Measurements from ENCODE around the gene RPS6KC1. TPM values are rescaled to one million over a fixed set of nuclear protein-coding genes. Genes with fewer than 3 reads are reported as not detected.
"Not testable (repeated sequence)": the region's sequence is repeated elsewhere in the genome, so short reads cannot be mapped to it uniquely, and the experiment has no call there.

RPS6KC1 gene
- total RNA-seq, 1 donor from 2014 or later: 13.0 TPM

DNA sequence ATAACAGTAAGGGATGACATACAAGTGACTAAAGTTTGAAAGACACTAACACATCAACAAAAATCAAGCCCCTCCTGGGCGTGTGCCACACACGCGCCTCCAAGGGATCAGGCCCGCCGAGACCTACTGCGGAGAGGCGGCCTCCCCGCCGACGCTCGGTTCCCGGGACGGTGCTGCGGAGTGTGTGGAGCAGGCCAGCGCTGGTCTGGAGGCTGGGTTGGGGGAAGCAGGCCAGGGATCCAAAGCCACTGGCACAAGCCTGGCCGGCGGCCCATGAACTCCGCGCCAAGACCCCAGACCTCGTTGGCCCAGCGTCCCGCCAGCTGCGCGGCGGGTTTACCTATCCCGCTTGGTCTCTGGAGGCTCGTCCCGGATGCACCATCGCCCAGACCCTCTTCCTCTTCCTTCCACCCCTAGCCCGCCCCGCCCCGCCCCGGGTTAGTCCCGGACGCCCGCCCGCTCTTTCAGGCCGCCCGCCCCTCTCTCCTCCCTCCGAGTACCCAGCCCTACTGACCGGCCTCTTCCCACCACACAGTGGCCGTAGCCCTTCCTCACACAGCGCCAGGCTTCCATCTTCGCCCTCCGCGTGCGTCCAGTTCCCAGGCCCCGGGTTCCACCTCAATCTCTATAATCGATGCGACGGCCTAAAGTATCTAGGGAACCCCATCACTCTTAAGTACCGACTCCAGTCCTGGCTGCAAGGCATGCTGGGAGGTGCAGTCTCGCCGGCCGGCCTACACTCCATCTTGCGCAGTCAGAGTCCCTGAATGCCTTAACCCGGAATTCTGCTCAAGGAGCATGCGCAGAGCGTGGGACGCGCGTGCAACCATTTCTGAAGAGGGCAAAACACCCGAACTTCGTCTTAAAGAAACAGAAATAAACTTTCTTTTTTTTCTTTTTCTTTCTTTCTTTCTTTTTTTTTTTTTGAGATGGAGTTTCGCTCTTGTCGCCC, 35.7 kb upstream of the RPS6KC1 start, which contains the start of gene ANGEL2:
Gene ANGEL2 (minus strand): TSS at position 769 of the 952 bp plus-strand sequence. CDS start 196 bp downstream, at position 573.
- ChIA-PET CTCF (interaction anchor here (1.8 kb wide), 1 partner anchor 980 kb away, joined by 5 read pairs; the partner anchor contains the start of genes DTL and INTS7), POLR2A (interaction anchor here (0.7 to 1.7 kb wide), 8 partner anchors 9 to 407 kb away, joined by 3 to 7 read pairs (median 5); partner anchors contain the start of genes ATF3, FLVCR1, NSL1 and TATDN3)
- no peaks in the 10 kb centered on the region for H3K27me3 Mint-ChIP-seq
- ATAC-seq (ENCODE audit: low read depth) (peak; percentile 95), DNase-seq (peak; percentile 87)
- peak within 1 kb of the TSS; percentile 100 for H3K4me3 Mint-ChIP-seq
- H3K36me3 Mint-ChIP-seq (ENCODE audit: low read depth): peaks cover 30% of the 10 kb centered on the region
- peaks cover 20% of the 10 kb centered on the region for H3K4me1 Mint-ChIP-seq
- no peaks in the 10 kb centered on the region for H3K9me3 Mint-ChIP-seq
- peak within 1 kb of the TSS; percentile 99 for H3K27ac Mint-ChIP-seq
- TF ChIP-seq, protein P1, sequence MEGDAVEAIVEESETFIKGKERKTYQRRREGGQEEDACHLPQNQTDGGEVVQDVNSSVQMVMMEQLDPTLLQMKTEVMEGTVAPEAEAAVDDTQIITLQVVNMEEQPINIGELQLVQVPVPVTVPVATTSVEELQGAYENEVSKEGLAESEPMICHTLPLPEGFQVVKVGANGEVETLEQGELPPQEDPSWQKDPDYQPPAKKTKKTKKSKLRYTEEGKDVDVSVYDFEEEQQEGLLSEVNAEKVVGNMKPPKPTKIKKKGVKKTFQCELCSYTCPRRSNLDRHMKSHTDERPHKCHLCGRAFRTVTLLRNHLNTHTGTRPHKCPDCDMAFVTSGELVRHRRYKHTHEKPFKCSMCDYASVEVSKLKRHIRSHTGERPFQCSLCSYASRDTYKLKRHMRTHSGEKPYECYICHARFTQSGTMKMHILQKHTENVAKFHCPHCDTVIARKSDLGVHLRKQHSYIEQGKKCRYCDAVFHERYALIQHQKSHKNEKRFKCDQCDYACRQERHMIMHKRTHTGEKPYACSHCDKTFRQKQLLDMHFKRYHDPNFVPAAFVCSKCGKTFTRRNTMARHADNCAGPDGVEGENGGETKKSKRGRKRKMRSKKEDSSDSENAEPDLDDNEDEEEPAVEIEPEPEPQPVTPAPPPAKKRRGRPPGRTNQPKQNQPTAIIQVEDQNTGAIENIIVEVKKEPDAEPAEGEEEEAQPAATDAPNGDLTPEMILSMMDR (IDR thresholded peaks at IDR 0.05): no peak
- intact Hi-C loops (cut with micrococcal nuclease): loop anchor here (1.0 to 10.0 kb wide), 11 partner anchors 36 to 1761 kb away; partner anchors contain the start of genes ATF3, CENPF, DTL and FLVCR1

DNA sequence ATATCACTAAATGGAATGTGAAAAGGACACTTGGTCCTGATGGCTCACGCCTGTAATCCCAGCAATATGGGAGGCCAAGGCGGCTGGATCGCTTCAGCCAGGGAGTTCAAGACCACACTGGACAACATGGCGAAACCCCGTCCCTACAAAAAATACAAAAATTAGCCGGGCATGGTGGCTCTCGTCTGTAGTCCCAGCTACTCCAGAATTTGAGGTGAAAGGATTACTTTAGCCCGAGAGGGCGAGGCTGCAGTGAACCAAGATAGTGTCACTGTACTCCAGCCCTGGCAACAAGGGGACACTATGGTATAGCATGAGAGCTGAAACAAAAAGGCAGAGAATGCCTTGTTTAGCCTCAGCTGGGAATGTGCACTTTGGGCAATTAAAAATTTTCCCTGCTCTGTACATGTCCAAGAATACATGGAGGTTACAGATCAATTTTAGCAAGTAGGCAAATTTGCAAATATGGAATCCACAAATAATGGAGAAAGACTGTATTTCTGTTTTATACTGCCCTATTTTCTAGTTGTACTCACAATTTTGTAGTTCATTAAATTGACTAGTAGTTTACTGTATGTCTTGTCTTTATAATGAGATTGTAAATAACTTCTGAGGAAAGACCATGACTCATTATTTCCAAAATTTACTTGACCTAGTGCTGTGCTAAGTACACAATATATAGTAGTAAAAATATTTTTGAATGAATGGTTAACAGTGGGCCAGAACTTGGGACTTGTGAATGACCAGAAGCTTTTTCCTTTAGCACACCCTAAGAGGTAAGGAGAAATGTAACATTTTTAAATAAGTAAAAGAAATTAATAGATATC, 33.4 kb upstream of the RPS6KC1 start:
- ChIA-PET CTCF (interaction anchor here (0.9 kb wide), 1 partner anchor 353 kb away, joined by 4 read pairs; no protein-coding TSS in a partner anchor), POLR2A (interaction anchor here (1.8 kb wide), 1 partner anchor 33 kb away, joined by 4 read pairs; the partner anchor contains the start of gene RPS6KC1)
- DNase-seq: no peak
- intact Hi-C loops (cut with micrococcal nuclease): loop anchor here (5.0 to 10.0 kb wide), 3 partner anchors 160 to 1763 kb away; partner anchors contain the start of genes DTL, FLVCR1, INTS7 and RCOR3
- no peak for ATAC-seq (ENCODE audit: low read depth)
- TF ChIP-seq, protein P1 (IDR thresholded peaks at IDR 0.05): no peak
- peaks cover 18% of the 10 kb centered on the region for H3K4me1 Mint-ChIP-seq
- no peak overlapping the region for H3K27ac Mint-ChIP-seq
- no peak overlapping the region for H3K4me3 Mint-ChIP-seq
- H3K9me3 Mint-ChIP-seq: no peaks in the 10 kb centered on the region
- peaks cover 11% of the 10 kb centered on the region for H3K36me3 Mint-ChIP-seq (ENCODE audit: low read depth)
- peaks cover 6% of the 10 kb centered on the region for H3K27me3 Mint-ChIP-seq

DNA sequence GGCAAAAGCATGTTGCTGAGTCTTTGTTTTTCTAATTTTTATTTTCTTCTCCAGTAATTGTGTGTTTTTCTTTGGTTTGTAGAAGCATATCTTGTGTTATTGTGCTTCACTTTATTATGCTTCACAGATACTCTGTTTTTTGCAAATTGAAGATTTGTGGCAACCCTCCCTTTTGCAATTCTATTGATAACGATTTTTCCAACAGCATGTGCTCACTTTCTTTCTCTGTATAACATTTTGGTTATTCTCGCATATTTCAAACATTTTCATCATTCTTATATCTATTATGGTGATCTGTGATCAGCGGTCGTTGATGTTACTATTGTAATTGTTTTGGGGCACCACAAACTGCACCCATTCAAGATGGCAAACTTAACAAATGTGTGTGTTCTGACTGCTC, 31.6 kb upstream of the RPS6KC1 start:
- DNase-seq (no peak), ATAC-seq (ENCODE audit: low read depth) (no peak)
- POLR2A ChIA-PET: no interaction called here
- Mint-ChIP-seq H3K4me1 (peaks cover 6% of the 10 kb centered on the region), H3K36me3 (ENCODE audit: low read depth) (peaks cover 4% of the 10 kb centered on the region), H3K27me3 (peaks cover 14% of the 10 kb centered on the region), H3K27ac (no peak overlapping the region), H3K9me3 (no peaks in the 10 kb centered on the region), H3K4me3 (no peak overlapping the region)
- intact Hi-C loops (cut with micrococcal nuclease): loop anchor here (5.0 to 10.0 kb wide), 3 partner anchors 162 to 1765 kb away; partner anchors contain the start of genes DTL, FLVCR1, INTS7 and RCOR3
- CTCF ChIA-PET: no interaction called here
- TF ChIP-seq, protein P1 (IDR thresholded peaks at IDR 0.05): no peak

DNA sequence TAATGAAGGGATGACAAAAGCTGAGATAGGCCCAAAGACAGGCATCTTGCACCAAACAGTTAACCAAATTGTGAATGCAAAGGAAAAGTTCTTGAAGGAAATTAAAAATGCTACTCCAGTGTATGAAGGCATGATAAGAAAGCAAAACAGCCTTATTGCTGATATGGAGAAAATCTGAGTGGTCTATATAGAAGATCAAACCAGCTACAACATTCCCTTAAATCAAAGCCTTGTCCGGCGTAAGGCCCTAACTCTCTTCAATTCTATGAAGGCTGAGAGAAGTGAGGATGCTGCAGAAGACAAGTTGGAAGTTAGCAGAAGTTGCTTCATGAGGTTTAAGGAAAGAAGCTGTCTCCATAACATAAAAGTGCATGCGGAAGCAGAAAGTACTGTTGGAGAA, 31.0 kb upstream of the RPS6KC1 start:
- H3K27ac Mint-ChIP-seq: no peak overlapping the region
- CTCF ChIA-PET: no interaction called here
- no peak overlapping the region for H3K4me3 Mint-ChIP-seq
- intact Hi-C loops (cut with micrococcal nuclease): no loop called here
- no peaks in the 10 kb centered on the region for H3K9me3 Mint-ChIP-seq
- H3K27me3 Mint-ChIP-seq: peaks cover 14% of the 10 kb centered on the region
- H3K4me1 Mint-ChIP-seq: peaks cover 4% of the 10 kb centered on the region
- POLR2A ChIA-PET: no interaction called here
- TF ChIP-seq, protein P1 (IDR thresholded peaks at IDR 0.05): no peak
- DNase-seq (no peak), ATAC-seq (ENCODE audit: low read depth) (no peak)
- H3K36me3 Mint-ChIP-seq (ENCODE audit: low read depth): peaks cover 4% of the 10 kb centered on the region

DNA sequence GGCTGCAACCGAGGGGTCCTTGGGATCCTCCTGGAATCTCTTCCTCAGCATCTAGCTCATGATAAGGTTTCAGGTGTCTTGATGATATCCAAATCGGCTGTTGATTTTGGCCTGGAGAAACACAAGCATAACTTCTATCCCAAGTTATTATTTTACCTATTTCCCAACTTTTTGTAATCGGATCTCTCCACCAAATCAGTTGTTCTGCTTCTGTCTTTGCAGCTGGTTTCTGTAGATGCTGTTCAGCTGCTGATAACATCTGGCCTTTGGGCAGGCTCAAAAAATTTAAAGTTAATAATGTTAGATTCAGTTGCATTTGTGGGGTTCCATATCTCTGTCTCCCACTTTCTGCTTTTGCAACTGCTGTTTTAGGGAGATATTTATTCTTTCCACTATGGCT, 24.0 kb upstream of the RPS6KC1 start:
- POLR2A ChIA-PET; intact Hi-C loops (cut with micrococcal nuclease); CTCF ChIA-PET; H3K36me3 Mint-ChIP-seq (ENCODE audit: low read depth); DNase-seq; H3K4me3 Mint-ChIP-seq; ATAC-seq (ENCODE audit: low read depth); H3K4me1 Mint-ChIP-seq; H3K9me3 Mint-ChIP-seq; H3K27ac Mint-ChIP-seq: not testable (repeated sequence)
- peaks cover 36% of the 10 kb centered on the region for H3K27me3 Mint-ChIP-seq

Measured in activated B cell treated with CpG ODN at 0.5 μM for 24 hours (primary cell).